Activated CD8-positive, alpha-beta memory T cell treated with anti-CD3 and anti-CD28 coated beads for 36 hours (primary cell): ENCODE results near the gene SUCNR1. TPM values are rescaled to one million over a fixed set of nuclear protein-coding genes. Genes with fewer than 3 reads are reported as not detected.
"Not testable (repeated sequence)": the region's sequence is repeated elsewhere in the genome, so short reads cannot be mapped to it uniquely, and the experiment has no call there.

ENCODE experiments used
- CTCF ChIA-PET: fragments of 350-600 bp; sonication (Branson Sonifier 250); formaldehyde crosslinking; loops from one replicate; lab custom pipeline; 2021; ENCODE audit warnings: antibody characterized with exemption; lab: Charles Lee
- POLR2A ChIA-PET: fragments of 350-600 bp; sonication (Branson Sonifier 250); formaldehyde crosslinking; loops from one replicate; lab custom pipeline; 2021; ENCODE audit warnings: antibody characterized with exemption; lab: Charles Lee
- total RNA-seq, 2 experiments: library from RNA; stranded (reverse); gene quantifications; one replicate each; pipeline ENCODE4 v1.2.3, GENCODE V29; 2021

The SUCNR1 gene
- total RNA-seq, 2 experiments from 2014 or later: 0.04 TPM; not detected in 1

GRCh38 chr3:151925876-151926275 is 52.4 kb downstream of the SUCNR1 start:
- ChIA-PET CTCF (no interaction called here), POLR2A (no interaction called here)

- CTCF ChIA-PET: no interaction called here
- POLR2A ChIA-PET: no interaction called here
Observed at GRCh38 chr3:151926956-151927355, 53.5 kb downstream of the SUCNR1 start.

GRCh38 chr3:151927915-151928525 is 54.6 kb downstream of the SUCNR1 start:
- CTCF ChIA-PET, POLR2A ChIA-PET: not testable (repeated sequence)

- ChIA-PET POLR2A (no interaction called here), CTCF (interaction anchor here (0.9 kb wide), 1 partner anchor 11 kb away, joined by 3 read pairs; no protein-coding TSS in a partner anchor)
Observed at GRCh38 chr3:151931171-151931570, 57.7 kb downstream of the SUCNR1 start.

GRCh38 chr3:151933234-151933853 is 59.9 kb downstream of the SUCNR1 start:
- ChIA-PET CTCF (no interaction called here), POLR2A (no interaction called here)

Other genes starting within 250 kb of the SUCNR1 start
- not detected for gene AADACL2, start 139.7 kb upstream of the SUCNR1 start, total RNA-seq
- not detected for gene AADAC, start 59.5 kb upstream of the SUCNR1 start, total RNA-seq